ENCODE data around the gene SUPV3L1.
"Not testable (repeated sequence)": the region's sequence is repeated elsewhere in the genome, so short reads cannot be mapped to it uniquely, and the experiment has no call there.

Gene SUPV3L1

GRCh38 chr10:69232736-69233480, 52.9 kb downstream of the SUPV3L1 start:
- DNase-seq = peak; percentile 15

- no peak for DNase-seq
Measured at GRCh38 chr10:69234447-69234846, 54.4 kb downstream of the SUPV3L1 start.

GRCh38 chr10:69237528-69238159, 57.6 kb downstream of the SUPV3L1 start:
- peak; percentile 78 for DNase-seq

- no peak for DNase-seq
Measured at GRCh38 chr10:69239136-69239535, 59.1 kb downstream of the SUPV3L1 start.

- no peak for DNase-seq
Measured at GRCh38 chr10:69239816-69240434, 59.9 kb downstream of the SUPV3L1 start.

- DNase-seq = no peak
Measured at GRCh38 chr10:69240455-69240854, 60.4 kb downstream of the SUPV3L1 start.

- DNase-seq = no peak
Measured at GRCh38 chr10:69241575-69241974, 61.5 kb downstream of the SUPV3L1 start.

GRCh38 chr10:69242040-69242851, 62.2 kb downstream of the SUPV3L1 start:
- DNase-seq = no peak

GRCh38 chr10:69242852-69243212, 62.8 kb downstream of the SUPV3L1 start:
- DNase-seq = no peak

GRCh38 chr10:69243817-69244216, 63.8 kb downstream of the SUPV3L1 start:
- no peak for DNase-seq

GRCh38 chr10:69246036-69246435, 66.0 kb downstream of the SUPV3L1 start:
- no peak for DNase-seq

- DNase-seq = no peak
Measured at GRCh38 chr10:69246581-69247312, 66.7 kb downstream of the SUPV3L1 start.

GRCh38 chr10:69247313-69247710, 67.3 kb downstream of the SUPV3L1 start:
- DNase-seq = no peak

GRCh38 chr10:69248117-69248730, 68.2 kb downstream of the SUPV3L1 start:
- DNase-seq = no peak

- no peak for DNase-seq
Measured at GRCh38 chr10:69250041-69250440, 70.0 kb downstream of the SUPV3L1 start.

GRCh38 chr10:69251417-69251816, 71.4 kb downstream of the SUPV3L1 start:
- DNase-seq = not testable (repeated sequence)

- DNase-seq = no peak
Measured at GRCh38 chr10:69253171-69253570, 73.1 kb downstream of the SUPV3L1 start.

GRCh38 chr10:69254877-69255276, 74.8 kb downstream of the SUPV3L1 start:
- DNase-seq = no peak

Measured in activated CD4-positive, alpha-beta T cell treated with anti-CD3 and anti-CD28 coated beads for 1 hour (primary cell).